SK-N-SH treated with all-trans-retinoic acid at 6 μM for 48 hours (cell line): ENCODE results near the gene TMEM9.

Experiments used
- ATAC-seq: fragments of 200-7000 bp; cut with Tn5 transposase; 3 replicates; pipeline ENCODE4 v1.9.1; 2020; ENCODE audit warnings: mild to moderate bottlenecking, moderate library complexity
- BACH2 ChIP-seq: fragments of 250-450 bp; sonication (Bioruptor Pico); IDR thresholded peaks from 2 replicates; pipeline ENCODE4 v1.9.0; 2021; ENCODE audit warnings: mild to moderate bottlenecking, borderline replicate concordance
- CSDC2 ChIP-seq: fragments of 250-450 bp; sonication (Bioruptor Pico); IDR thresholded peaks from 2 replicates; pipeline ENCODE4 v1.5.0; 2020; ENCODE audit warnings: mild to moderate bottlenecking, moderate library complexity
- ESRRG ChIP-seq: fragments of 250-450 bp; sonication (Bioruptor Pico); IDR thresholded peaks from 2 replicates; pipeline ENCODE4 v1.6.1; 2021; ENCODE audit warnings: mild to moderate bottlenecking
- GLIS3 ChIP-seq: fragments of 250-450 bp; sonication (Bioruptor Pico); IDR thresholded peaks from 2 replicates; pipeline ENCODE4 v1.5.0; 2020; ENCODE audit warnings: mild to moderate bottlenecking, moderate library complexity
- ISL1 ChIP-seq: fragments of 250-450 bp; sonication (Bioruptor Pico); IDR thresholded peaks from 2 replicates; pipeline ENCODE4 v2.1.2; 2022; ENCODE audit warnings: mild to moderate bottlenecking, moderate library complexity
- OSR1 ChIP-seq: fragments of 250-450 bp; sonication (Bioruptor Pico); IDR thresholded peaks from 2 replicates; pipeline ENCODE4 v1.8.0; 2022; ENCODE audit warnings: moderate library complexity, mild to moderate bottlenecking, inconsistent platforms
- PPARA ChIP-seq: fragments of 250-450 bp; sonication (Bioruptor Pico); IDR thresholded peaks from 2 replicates; pipeline ENCODE4 v1.5.0; 2020; ENCODE audit warnings: mild to moderate bottlenecking, borderline replicate concordance
- RARB ChIP-seq: fragments of 250-450 bp; sonication (Bioruptor Pico); IDR thresholded peaks from 2 replicates; pipeline ENCODE4 v1.8.0; 2021; ENCODE audit warnings: mild to moderate bottlenecking, moderate library complexity
- SNAI2 ChIP-seq: fragments of 250-450 bp; sonication (Bioruptor Pico); IDR thresholded peaks from 2 replicates; pipeline ENCODE4 v1.5.0; 2020; ENCODE audit warnings: mild to moderate bottlenecking, moderate library complexity
- TCF4 ChIP-seq: fragments of 250-450 bp; sonication (Bioruptor Pico); IDR thresholded peaks from 2 replicates; pipeline ENCODE4 v1.8.0; 2021; ENCODE audit warnings: mild to moderate bottlenecking, moderate library complexity, borderline replicate concordance
- TOX ChIP-seq: fragments of 250-450 bp; sonication (Bioruptor Pico); IDR thresholded peaks from 2 replicates; pipeline ENCODE4 v1.8.0; 2021; ENCODE audit warnings: mild to moderate bottlenecking, moderate library complexity, borderline replicate concordance
- ZC3H10 ChIP-seq: fragments of 250-450 bp; sonication (Bioruptor Pico); IDR thresholded peaks from 2 replicates; pipeline ENCODE4 v1.5.1; 2021; ENCODE audit warnings: mild to moderate bottlenecking, moderate library complexity
- ZFP3 ChIP-seq: fragments of 250-450 bp; sonication (Bioruptor Pico); IDR thresholded peaks from 2 replicates; pipeline ENCODE4 v1.5.0; 2020; ENCODE audit warnings: mild to moderate bottlenecking, moderate library complexity
- ZFP30 ChIP-seq: fragments of 450-650 bp; formaldehyde crosslinking; IDR thresholded peaks from 2 replicates; pipeline ENCODE4 v1.5.0; 2022; ENCODE audit warnings: mild to moderate bottlenecking, moderate library complexity
- ZNF565 ChIP-seq: fragments of 450-650 bp; formaldehyde crosslinking; conservative IDR thresholded peaks from 2 replicates; pipeline ENCODE4 v1.5.0; 2020; ENCODE audit warnings: low read depth, mild to moderate bottlenecking, moderate library complexity
- ZNF70 ChIP-seq: fragments of 450-650 bp; formaldehyde crosslinking; IDR thresholded peaks from 2 replicates; pipeline ENCODE4 v1.5.0; 2020; ENCODE audit warnings: mild to moderate bottlenecking, moderate library complexity
- ZNF8 ChIP-seq: fragments of 450-650 bp; formaldehyde crosslinking; IDR thresholded peaks from 2 replicates; pipeline ENCODE4 v1.5.0; 2020; ENCODE audit warnings: mild to moderate bottlenecking, moderate library complexity
- TF ChIP-seq, protein P1 (sequence below): fragments of 250-450 bp; sonication (Bioruptor Pico); IDR thresholded peaks from 2 replicates; pipeline ENCODE4 v1.8.0; 2020; ENCODE audit warnings: mild to moderate bottlenecking, moderate library complexity, borderline replicate concordance
- TF ChIP-seq, protein P2 (sequence below): fragments of 250-450 bp; sonication (Bioruptor Pico); IDR thresholded peaks from 2 replicates; pipeline ENCODE4 v1.8.0; 2021; ENCODE audit warnings: low read depth, mild to moderate bottlenecking, moderate library complexity, borderline replicate concordance
- TF ChIP-seq, protein P3 (sequence below): fragments of 250-450 bp; sonication (Bioruptor Pico); IDR thresholded peaks from 2 replicates; pipeline ENCODE4 v1.5.1; 2020; ENCODE audit warnings: low read depth, mild to moderate bottlenecking, moderate library complexity
- TF ChIP-seq, protein P4 (sequence below): fragments of 250-450 bp; sonication (Bioruptor Pico); IDR thresholded peaks from 2 replicates; pipeline ENCODE4 v1.5.1; 2021; ENCODE audit warnings: mild to moderate bottlenecking, moderate library complexity
- TF ChIP-seq, protein P5 (sequence below): fragments of 250-450 bp; sonication (Bioruptor Pico); IDR thresholded peaks from 2 replicates; pipeline ENCODE4 v1.5.0; 2020; ENCODE audit warnings: mild to moderate bottlenecking, moderate library complexity

The TMEM9 gene

DNA sequence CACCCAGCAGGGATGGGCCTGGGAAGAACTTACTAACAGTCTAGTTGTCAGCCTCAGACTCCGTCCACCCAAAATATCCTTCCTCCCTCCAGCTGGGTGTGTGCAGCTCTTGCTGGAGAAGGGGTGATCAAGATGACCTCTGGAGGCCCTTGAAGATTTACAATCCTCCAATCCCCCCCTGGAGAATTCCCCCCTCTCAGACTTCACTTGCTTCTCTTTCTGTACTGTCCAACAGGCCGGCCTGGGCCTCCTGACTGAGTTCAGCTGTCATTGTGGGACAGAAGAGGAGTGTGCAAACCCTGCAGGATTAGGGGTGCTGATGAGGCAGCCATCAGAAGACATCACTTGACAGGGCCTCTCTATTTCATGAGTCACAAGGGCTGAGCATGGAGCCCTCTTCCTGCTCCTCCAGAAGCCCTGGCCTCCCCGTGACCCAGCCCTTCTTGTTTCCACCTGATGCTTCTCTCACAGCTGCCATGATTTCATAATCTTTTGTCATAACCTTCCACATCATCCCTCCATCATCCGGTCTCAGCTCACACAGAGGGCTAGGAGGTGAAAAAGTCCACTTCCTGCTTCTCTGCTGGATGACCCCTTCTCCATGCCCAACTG lies 18.8 kb upstream of the TMEM9 start:
- ATAC-seq: no peak
- TF ChIP-seq ZC3H10 (CRISPR knock-in tag) (no peak), TCF4 (CRISPR knock-in tag) (no peak), SNAI2 (no peak), BACH2 (CRISPR knock-in tag) (no peak), RARB (CRISPR knock-in tag) (no peak), ZFP30 (CRISPR knock-in tag) (no peak), ZNF70 (CRISPR knock-in tag) (no peak), GLIS3 (CRISPR knock-in tag) (no peak), PPARA (CRISPR knock-in tag) (no peak), ZNF565 (CRISPR knock-in tag) (no peak), ZNF8 (CRISPR knock-in tag) (no peak), ZFP3 (no peak)
- TF ChIP-seq, protein P1, sequence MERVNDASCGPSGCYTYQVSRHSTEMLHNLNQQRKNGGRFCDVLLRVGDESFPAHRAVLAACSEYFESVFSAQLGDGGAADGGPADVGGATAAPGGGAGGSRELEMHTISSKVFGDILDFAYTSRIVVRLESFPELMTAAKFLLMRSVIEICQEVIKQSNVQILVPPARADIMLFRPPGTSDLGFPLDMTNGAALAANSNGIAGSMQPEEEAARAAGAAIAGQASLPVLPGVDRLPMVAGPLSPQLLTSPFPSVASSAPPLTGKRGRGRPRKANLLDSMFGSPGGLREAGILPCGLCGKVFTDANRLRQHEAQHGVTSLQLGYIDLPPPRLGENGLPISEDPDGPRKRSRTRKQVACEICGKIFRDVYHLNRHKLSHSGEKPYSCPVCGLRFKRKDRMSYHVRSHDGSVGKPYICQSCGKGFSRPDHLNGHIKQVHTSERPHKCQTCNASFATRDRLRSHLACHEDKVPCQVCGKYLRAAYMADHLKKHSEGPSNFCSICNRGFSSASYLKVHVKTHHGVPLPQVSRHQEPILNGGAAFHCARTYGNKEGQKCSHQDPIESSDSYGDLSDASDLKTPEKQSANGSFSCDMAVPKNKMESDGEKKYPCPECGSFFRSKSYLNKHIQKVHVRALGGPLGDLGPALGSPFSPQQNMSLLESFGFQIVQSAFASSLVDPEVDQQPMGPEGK: no peak
- TF ChIP-seq, protein P2, sequence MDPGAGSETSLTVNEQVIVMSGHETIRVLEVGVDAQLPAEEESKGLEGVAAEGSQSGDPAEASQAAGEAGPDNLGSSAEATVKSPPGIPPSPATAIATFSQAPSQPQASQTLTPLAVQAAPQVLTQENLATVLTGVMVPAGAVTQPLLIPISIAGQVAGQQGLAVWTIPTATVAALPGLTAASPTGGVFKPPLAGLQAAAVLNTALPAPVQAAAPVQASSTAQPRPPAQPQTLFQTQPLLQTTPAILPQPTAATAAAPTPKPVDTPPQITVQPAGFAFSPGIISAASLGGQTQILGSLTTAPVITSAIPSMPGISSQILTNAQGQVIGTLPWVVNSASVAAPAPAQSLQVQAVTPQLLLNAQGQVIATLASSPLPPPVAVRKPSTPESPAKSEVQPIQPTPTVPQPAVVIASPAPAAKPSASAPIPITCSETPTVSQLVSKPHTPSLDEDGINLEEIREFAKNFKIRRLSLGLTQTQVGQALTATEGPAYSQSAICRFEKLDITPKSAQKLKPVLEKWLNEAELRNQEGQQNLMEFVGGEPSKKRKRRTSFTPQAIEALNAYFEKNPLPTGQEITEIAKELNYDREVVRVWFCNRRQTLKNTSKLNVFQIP (CRISPR knock-in tag): no peak
- TF ChIP-seq, protein P3, sequence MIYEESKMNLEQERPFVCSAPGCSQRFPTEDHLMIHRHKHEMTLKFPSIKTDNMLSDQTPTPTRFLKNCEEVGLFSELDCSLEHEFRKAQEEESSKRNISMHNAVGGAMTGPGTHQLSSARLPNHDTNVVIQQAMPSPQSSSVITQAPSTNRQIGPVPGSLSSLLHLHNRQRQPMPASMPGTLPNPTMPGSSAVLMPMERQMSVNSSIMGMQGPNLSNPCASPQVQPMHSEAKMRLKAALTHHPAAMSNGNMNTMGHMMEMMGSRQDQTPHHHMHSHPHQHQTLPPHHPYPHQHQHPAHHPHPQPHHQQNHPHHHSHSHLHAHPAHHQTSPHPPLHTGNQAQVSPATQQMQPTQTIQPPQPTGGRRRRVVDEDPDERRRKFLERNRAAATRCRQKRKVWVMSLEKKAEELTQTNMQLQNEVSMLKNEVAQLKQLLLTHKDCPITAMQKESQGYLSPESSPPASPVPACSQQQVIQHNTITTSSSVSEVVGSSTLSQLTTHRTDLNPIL (CRISPR knock-in tag): no peak

DNA sequence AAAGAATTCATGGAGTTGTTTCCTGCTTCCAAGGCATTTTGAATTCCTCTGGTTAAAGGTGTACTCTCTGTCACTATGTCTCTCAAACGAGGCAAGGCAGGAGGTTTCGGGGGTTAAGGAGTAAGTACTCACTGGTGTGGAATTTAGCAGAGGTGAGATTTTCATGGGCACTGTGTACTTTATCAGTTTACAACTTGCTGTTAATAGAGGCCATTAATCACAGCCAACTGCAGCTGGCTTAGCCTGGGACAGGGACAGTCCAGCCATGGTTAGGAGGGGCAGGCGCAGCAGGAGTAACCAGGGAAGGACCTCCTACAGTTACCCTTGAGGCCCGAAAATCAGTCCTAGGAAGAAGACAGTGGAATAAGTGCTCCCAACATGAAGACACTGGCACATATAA lies 18.1 kb upstream of the TMEM9 start:
- TF ChIP-seq, protein P4, sequence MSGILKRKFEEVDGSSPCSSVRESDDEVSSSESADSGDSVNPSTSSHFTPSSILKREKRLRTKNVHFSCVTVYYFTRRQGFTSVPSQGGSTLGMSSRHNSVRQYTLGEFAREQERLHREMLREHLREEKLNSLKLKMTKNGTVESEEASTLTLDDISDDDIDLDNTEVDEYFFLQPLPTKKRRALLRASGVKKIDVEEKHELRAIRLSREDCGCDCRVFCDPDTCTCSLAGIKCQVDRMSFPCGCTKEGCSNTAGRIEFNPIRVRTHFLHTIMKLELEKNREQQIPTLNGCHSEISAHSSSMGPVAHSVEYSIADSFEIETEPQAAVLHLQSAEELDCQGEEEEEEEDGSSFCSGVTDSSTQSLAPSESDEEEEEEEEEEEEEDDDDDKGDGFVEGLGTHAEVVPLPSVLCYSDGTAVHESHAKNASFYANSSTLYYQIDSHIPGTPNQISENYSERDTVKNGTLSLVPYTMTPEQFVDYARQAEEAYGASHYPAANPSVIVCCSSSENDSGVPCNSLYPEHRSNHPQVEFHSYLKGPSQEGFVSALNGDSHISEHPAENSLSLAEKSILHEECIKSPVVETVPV: no peak
- TF ChIP-seq ZC3H10 (CRISPR knock-in tag) (no peak), RARB (CRISPR knock-in tag) (no peak), CSDC2 (no peak)
- TF ChIP-seq, protein P3 (CRISPR knock-in tag): no peak
- ATAC-seq: no peak

DNA sequence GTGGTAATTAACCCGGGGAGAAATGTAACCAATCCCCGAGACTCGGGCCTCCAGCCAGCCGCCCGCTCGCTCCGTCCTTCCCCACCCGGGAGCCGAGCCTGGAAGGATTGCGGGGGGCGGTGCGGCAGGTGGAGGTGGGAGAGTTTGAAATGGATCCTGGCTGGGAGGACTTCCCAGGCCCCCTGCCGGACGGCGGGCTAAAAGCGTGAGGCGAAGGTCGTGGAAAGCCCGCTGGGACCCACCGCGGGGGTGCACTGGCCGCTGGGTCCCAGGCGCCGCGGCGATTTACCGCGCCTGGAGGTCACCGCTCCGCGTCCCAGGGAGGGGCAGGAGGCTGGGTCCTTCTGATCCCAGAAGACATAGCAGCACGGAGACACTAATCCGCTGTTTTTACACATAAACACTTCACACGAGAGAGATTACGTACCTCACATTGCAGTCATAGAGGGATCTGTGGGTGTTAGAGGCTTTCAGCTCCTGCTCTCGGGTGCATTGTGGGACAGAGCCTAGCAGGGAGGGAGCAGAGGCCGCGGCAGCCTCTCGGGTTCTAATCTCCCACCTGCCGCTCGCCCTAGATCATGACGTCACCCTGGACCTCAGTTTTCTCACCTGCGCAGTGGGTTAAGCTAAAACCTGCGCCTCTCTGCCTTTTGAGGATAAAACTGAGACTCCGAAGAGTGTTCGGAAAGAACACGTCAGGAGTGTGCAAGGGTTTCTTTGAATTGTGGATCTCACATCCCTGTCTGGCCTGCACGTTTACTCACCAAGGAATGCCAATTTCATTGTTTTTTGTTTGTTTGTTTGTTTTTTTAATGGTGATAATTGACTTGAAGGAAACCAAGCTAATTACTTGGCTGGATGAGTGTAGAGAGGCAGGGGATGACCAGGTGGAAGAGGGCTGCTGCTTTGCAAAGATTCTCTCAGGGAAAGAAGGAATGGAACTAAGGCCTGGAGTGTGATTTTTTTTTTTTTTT lies 17.1 kb upstream of the TMEM9 start:
- peak; percentile 79 for ATAC-seq

More for the DNA sequence above, 17.1 kb upstream of the TMEM9 start:
- no peak for TF ChIP-seq OSR1 (CRISPR knock-in tag)
- no peak for TF ChIP-seq TOX (CRISPR knock-in tag)
- no peak for TF ChIP-seq ZNF565 (CRISPR knock-in tag)
- no peak for TF ChIP-seq BACH2 (CRISPR knock-in tag)
- TF ChIP-seq TCF4 (CRISPR knock-in tag): no peak
- TF ChIP-seq ESRRG (CRISPR knock-in tag): no peak
- TF ChIP-seq, protein P5, sequence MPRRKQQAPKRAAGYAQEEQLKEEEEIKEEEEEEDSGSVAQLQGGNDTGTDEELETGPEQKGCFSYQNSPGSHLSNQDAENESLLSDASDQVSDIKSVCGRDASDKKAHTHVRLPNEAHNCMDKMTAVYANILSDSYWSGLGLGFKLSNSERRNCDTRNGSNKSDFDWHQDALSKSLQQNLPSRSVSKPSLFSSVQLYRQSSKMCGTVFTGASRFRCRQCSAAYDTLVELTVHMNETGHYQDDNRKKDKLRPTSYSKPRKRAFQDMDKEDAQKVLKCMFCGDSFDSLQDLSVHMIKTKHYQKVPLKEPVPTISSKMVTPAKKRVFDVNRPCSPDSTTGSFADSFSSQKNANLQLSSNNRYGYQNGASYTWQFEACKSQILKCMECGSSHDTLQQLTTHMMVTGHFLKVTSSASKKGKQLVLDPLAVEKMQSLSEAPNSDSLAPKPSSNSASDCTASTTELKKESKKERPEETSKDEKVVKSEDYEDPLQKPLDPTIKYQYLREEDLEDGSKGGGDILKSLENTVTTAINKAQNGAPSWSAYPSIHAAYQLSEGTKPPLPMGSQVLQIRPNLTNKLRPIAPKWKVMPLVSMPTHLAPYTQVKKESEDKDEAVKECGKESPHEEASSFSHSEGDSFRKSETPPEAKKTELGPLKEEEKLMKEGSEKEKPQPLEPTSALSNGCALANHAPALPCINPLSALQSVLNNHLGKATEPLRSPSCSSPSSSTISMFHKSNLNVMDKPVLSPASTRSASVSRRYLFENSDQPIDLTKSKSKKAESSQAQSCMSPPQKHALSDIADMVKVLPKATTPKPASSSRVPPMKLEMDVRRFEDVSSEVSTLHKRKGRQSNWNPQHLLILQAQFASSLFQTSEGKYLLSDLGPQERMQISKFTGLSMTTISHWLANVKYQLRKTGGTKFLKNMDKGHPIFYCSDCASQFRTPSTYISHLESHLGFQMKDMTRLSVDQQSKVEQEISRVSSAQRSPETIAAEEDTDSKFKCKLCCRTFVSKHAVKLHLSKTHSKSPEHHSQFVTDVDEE: no peak
- no peak for TF ChIP-seq PPARA (CRISPR knock-in tag)
- TF ChIP-seq, protein P4: no peak
- no peak for TF ChIP-seq ISL1 (CRISPR knock-in tag)
- TF ChIP-seq, protein P3 (CRISPR knock-in tag): no peak
- TF ChIP-seq, all 23 proteins: peak for 0
